ENCODE data around the gene GPR142.

The GPR142 gene, protein sequence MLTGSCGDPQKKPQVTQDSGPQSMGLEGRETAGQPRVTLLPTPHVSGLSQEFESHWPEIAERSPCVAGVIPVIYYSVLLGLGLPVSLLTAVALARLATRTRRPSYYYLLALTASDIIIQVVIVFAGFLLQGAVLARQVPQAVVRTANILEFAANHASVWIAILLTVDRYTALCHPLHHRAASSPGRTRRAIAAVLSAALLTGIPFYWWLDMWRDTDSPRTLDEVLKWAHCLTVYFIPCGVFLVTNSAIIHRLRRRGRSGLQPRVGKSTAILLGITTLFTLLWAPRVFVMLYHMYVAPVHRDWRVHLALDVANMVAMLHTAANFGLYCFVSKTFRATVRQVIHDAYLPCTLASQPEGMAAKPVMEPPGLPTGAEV

DNA sequence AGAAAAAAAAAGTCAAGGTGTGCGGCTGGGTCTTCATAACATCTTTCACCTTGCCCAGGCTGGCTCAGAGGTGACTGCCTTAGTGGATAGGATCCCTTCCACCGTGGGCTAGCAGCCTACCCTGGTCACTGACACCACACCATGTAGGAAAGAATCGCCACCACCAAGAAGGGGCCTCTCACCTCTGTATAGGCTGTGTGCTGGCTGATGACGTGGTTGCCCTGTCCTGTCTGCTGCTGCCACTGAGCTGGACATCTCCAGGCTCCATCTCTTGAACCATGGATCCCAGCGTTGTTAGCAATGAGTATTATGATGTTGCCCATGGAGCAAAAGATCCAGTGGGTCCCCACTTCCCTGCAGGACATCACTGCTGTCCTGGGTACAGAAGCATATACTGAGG, at the start of gene GPR142:
Gene GPR142 (plus strand): TSS at position 301 of the 400 bp plus-strand sequence. CDS start 2,035 bp downstream, outside the sequence.
- DNase-seq = no peak

DNA sequence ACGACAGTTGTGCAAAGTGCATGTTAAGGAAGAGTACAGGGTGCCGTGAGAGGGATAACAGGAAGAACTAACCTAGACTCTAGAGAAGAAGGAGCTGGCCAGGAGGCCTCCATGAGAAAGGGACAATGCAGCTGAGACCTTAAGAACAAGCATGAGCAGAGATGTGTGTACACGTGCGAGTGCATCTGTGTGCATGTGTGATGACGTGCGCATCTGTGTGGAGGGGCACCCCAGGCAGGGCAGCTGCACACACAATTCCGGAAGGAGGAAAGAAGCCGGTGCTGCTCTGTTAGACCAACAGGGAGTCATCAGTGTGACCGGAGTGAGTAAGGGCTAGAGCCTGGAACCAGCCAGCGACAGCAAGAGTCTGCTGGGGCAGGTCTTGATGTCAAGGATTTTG, 48.9 kb upstream of the GPR142 start:
- no peak for DNase-seq

DNA sequence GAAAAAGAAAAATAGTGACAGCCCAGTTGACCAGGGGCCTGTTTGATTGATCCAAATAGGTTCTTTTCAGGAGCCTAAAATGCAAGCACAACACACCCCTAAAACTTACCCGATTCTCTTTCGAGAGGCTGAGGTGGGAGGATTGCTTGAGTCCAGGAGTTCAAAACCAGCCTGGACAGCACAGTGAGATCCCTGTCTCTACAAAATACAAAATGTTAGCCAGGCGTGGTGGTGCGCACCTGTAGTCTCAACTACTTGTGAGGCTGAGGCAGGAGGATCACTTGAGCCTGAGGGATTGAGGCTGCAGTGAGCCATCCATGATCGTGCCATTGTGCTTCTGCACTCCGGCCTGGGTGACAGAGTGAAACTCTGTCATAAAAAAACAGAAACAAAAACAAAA, 42.8 kb upstream of the GPR142 start:
- DNase-seq = no peak

DNA sequence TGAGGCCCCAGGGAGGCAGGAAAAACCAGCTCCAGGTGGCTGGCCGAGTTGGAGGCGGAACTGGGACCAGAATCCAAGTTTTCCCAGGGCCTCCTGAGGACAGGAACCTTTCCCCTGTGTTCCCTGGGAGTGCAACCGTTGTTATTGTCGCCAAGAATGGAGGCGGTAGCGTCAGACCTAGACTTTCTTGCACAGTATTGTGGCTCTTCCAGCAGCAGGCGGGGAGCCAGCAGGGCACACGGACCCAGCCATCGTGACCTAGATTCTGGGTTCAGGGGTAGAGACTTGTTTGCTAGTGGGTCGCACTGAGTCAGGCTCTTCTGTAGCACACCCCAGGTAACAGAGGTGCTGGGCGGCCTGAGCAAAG, 41.9 kb upstream of the GPR142 start:
- no peak for DNase-seq

DNA sequence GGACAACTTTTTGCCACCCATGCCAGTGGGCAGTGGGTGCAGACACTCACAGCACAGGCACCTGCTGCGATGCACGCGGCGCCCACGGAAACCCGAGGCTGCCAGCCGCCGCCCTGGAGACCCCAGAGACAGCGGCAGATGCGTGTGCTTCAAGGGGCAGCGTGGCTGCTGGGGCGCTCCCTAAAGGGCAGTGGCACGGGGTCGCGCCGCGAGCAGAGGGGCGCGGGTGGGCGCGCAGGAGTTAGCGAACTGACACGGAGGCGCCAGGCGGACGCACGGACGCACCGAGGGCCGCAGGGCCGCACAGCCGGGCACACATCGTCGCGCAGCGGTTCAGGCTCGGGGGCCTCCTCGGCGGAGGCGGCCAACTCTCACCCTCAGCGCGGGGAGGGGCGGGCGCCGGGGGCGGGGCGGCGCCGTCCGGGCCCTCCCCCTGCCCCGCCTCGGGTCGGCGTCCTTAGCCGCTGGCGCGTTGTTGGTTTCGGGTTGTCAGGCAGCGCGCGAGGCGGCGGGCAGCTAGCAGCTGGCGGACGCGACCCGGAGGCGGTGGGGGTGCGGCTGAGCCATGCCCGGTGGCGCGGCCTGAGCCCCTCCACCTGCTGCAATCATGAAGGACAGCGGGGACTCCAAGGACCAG, 41.4 kb upstream of the GPR142 start, which contains the start of gene KIF19:
Gene KIF19 (plus strand): TSS at position 484 of the 637 bp plus-strand sequence. CDS start 124 bp downstream, at position 608.
- no peak for DNase-seq

DNA sequence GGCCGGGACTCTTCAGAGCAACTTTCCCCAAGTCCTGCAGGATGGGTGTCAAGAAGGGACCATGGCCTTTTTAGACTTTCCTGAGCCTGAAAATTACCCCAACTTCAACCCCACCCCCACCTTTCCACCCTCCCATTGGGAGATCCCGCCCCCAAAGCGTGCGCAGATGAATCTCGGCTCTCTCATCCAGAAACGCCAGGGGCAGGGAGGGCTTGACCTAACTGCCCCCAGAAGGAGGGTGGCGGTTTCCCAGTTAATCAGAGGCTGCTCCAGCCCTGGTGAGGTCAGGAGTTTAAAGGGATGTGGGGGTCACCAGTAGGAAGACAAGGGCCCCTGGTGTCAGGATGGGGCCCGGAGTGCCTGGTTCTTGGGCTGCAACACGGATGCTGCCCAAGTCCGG, 40.8 kb upstream of the GPR142 start:
- no peak for DNase-seq

DNA sequence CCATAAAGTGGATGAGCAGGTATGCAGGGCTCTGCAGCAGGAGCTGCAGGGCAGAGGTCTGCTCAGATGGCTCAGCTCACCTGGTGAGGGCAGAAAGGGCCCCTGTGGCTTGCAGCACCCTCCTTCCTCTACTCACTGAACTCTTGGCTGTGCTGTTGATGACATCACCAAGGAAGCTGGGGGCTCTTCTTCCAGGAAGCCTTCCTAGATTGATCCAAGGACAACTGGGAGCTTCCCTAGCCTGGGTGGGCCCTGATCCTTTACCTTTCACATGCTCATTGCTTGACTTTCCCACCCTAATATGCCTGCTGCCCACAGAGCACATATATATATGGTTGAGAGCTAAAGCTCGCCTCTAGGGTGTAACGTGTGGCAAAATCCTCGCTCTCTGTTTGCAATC, 38.8 kb upstream of the GPR142 start:
- DNase-seq = no peak

DNA sequence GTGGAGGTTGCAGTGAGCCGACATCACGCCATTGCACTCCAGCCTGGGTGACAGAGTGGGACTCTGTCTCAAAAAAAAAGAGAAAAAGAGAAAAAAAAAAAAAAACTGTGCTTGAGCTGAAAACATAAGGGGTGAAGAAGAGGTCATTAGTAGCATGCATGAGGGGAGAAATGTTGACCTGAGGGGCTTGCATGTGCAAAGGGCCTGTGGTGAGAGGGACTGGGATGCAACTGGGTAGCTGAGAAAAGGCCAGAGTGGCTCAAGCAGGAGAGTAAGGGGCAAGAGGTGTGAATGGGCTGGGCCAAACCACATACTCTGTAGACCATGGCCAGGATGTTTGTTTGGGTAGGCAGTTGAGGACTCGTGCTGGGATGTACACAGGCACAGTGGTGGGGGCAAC, 37.9 kb upstream of the GPR142 start:
- no peak for DNase-seq

DNA sequence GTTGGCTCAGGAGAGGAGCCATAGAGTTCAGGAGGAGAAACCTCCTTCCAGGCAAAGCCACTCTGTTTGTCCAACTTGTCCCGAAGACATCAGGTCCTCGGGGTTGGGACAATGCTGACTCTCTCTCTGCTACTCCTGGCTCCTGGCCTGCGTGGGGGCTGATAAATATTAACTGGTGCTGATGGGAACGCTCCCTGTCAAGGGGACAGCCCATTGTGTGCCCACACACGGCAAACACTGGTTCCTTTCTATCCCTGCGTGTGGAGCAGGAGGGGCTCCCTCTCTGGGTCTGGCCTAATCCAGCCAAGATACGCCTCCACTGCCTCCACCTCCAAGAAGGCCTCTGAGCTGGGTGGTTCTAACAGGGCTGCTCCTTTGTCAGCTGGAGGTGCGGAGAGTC, 36.9 kb upstream of the GPR142 start:
- no peak for DNase-seq

DNA sequence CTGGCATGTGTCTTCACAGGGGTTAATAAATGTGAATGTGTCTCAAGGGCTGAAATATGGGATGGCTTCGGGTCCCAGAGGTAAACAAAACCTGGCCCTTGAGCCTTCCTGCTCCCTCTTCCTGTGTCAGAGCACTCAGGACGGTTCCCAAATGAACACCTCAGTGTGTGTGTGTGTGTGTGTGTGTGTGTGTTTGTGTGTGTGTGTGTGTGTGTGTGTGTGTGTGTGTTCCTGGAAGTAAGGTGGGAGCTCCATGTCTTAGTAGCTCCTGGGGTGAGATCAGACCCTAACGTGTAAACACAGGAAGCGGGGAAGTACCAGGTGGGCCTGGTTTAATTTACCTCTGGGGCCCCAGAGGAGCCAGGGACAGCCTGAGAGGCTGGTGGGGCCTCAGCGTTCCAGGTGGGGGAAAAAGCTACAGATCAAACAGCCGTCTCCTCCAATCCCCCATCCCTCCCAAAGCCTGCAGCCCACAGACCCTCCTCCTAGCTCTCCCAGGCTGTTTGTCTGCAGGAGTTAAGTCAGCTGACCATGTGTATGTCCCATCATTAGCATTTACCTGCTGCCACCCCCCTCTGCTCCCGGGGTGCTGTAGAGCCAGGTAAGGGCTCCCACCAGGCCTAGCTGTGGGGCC, 35.2 kb upstream of the GPR142 start:
- DNase-seq = no peak

DNA sequence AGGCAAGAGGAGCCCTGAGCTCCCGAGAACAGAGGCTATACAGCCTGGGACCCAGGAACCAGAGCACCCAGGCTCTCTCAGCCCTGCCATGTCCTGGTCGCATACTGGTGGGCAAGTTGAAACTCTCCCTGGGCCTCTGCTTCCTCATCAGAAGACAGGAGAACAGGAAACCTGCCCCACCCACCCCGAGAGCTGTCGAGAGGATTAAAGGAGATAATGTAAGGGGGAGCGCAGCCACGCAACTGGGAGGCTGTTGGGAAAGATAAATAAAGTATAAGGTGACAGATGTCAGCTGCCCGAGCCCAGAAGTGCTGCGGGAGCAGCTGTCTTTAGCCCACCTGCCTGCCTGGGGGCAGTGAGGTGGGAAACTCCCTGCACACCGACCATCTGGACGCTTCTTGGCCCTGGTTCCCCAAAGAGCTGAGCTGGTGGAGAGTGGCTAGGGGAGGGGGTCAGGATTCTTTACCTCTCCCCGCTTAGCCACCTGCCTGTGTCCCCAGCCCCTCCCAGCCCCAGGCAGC, 34.5 kb upstream of the GPR142 start:
- DNase-seq = peak; percentile 8

DNA sequence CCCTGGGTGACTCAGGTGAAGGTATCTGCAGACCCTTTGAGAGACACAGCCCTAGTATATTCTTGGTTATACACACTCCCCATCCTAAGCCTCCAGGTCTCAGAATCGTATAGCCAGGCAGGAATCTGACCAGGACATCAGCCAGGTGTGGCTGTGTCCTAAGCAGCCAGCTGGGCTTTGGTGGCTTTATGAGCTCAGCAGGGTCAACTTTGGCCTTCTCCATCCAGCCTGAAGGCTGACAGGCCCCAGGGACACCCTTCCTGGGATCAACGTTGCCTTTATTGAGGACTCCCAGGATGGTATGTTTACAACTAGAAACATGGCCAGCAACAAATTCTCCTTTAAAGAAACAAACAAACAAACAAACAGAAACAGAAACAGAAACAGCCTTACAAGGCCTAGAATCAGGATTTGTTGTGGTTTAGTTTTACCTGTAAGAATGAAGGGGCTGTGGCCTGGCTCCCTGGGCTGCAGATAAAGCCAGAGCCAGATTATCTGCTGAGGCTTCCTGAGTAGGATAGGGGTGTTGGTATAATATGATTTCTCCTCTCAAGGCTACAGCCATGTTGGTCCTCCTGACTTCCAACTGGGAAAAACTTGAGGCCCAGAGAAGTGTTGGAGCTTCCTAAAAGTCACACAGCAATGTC, 32.8 kb upstream of the GPR142 start:
- DNase-seq = no peak

DNA sequence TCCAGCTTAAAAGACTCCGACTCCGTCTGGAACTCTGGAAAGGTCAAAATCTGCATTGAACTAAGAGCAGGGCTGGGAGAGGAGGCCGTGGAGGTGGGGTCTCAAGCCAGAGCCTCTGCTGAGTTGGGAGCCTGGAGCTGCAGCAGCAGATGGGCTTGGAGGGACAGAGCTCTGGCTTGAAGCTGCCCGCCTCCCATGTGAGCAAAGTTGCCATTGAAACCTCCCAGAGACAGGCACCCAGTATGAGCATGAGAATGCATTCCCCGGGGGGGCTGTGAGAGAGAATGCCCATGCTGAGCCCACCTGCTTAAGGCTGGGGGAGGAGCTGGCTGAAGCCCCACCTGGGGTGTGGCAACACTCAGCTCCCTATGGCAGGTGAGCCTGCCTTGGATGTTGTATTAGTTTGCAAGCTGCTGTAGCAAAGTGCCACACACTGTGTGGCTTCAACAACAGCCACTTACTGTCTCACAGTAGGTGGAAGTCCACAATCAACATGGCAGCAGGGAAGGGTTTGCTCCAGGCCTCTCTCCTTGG, 31.7 kb upstream of the GPR142 start:
- DNase-seq = no peak

DNA sequence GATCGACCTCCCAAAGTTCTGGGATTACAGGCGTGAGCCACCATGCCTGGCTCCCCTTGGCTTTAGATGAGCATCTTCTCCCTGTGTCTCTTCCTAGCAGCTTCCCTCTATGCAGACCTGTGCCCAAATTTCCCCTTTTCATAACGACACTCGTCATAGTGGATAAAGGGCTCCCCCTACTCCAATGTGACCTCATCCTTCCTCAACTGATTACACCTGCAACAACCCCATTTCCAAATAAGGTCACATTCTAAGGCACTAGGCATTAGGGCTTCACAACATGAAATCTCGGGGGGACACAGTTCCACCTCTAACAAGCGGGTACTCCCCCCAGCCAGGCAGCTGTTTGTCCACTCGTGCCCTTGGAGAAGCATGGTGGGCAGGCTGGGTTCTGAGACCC, 31.0 kb upstream of the GPR142 start:
- DNase-seq = no peak

DNA sequence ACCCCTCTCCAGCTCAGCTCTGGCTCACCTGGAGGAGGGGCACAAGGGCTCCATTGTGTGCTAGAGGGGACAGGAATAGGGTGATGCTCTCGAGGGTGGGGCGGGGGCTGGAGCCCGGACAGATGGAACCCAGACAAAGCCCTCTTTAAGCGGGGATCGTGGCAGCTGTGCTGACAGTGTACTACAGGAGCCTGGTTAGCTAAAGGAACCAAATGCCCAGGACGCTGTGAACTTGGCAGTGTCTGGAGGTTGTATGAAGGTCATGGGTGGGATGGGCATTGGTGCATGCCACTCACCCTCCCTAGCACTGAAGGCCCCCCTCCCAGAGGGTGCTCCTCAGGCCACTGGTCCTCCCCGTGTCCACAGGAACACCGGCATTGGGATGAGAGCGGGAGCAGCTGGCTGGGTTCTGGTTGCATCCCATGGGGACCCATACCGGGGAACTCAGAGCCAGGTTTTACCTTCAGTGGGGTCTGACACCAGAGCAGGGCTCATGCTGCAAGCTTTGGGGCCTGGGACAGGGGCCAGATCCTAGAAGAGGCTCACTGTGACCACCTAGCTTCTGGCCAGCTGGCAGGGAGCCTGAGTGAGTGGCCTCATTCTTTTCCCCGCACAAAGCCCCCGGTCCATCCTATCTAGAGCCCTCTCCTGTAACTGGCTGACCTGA, 29.3 kb upstream of the GPR142 start:
- no peak for DNase-seq

DNA sequence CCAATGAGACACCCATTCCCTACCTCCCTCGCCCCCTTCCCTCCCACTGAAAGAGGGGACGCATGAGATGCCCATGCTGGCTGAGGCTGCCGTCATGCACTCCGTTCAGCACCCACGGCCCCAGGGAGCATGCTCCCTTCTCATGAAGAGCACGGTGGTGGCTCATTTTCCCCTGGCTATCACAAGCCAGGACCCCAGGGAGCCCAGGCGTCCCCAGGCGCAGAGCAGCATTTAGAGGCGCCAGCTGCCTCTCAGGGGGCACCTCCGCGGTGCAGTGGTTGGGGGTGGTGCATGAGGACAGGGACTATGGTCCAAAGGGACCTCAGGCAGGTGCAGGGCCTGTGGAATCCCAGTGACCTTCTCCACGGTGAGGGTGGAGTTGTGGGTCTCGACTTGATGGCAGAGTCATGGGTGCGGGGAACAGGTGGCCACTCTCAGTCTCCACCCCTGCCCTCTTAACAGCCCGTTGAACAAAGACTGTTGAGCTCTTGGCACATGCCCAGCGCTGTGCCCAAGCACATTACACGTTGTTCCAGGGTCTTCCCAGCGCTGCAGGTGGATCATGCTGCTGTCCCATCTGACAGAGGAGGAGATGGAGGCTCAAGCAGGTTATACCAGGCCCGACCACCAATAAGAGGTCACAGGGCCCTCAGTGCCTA, 27.6 kb upstream of the GPR142 start:
- no peak for DNase-seq

DNA sequence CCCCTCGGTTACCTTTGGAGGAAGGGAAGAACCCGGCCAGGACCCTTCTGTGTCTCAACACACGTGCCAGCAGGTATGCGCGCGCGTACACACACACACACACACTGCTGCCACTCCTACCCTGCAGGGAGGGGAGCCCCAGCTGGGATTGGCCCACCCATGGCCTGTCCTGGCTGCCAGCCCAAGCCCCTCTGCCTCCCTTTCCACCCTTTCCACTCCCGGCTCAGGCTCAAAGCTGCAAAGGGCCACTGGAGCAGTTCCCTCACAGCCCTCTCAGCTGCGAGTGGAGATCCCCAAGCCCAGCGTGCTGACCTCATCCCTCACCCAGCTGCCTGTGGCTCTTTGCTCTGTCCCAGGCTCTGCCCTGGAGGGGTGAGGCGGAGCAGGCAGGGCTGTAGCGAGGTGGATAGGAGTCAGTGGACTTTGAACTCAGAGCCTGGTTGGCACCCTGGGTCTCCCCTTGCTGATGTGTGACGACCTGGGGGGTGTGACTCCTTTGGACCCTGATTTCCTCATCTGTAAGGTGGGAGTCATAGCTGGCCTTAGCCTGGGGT, 26.8 kb upstream of the GPR142 start:
- no peak for DNase-seq

DNA sequence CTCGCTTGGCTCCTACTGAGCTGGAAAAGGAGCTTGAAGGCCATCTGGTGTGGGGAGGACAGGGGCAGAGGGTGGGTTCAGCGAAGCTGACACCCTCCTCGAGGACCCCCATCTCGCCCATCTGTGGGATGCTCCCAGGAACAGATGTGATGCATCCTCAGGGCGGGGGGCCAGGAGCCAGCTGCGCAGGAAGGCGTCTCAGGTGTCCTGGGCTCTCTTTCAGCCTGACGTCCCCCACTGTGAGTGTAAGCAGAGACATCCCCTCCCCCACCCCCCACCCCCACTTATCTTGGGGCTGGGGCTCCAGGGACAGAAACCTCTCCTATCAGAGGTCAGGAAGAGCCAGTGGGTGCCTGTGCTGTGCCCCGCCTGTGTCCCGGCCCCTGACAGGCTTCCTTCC, 25.1 kb upstream of the GPR142 start:
- no peak for DNase-seq

DNA sequence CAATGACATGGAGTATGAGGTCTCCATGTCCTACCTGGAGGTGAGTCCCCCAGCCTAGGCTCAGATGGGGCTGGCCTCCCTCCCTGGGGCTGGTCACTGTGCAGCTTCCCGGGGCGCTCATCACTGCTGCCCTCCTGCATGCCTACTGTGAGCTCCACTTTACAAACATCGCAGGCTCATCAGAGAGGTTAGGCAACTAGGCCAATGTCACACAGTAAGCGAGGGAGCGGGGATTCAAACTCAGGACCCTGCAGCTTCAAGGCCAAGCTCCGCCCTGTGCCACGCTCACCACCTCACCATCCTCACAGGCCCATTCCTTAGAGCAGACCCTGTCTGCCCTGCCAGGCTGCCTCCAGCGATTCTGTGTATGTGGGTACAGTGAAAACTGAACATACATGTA, 24.2 kb upstream of the GPR142 start:
- DNase-seq = no peak

DNA sequence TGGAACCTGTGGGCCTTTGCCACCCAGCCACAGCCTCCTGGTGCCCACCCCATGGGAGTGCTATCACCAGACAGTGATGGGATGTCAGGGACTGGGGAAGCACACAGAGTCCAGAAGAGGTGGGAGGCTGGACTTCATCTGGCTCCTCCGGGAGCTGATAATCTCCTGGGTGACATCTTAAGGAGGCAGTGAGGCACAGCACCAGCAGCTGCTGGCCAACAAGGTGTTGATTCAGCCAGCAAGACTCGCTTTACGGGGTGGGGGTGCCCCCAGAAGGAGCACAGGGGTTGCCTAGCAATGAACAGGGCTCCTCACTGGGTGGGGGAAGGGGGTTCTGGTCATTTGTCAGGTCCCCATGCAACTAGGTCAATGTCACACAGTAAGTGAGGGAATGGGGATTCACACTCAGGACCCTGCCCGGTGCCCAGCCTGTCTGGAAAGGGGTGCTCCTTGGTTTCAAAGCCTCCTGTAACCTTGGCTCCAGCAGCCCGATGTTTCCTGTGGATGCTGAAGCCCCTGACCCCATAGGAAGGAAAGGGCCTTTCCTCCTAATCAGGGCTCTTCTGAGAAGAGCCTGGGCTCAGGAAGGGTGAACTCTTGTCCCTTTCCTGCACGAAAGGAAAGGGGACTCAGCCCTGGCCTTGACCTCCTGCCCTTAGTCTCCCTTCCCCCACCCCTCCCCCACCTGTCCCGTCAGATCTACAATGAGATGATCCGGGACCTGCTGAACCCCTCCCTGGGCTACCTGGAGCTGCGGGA, 23.6 kb upstream of the GPR142 start:
- DNase-seq = no peak

DNA sequence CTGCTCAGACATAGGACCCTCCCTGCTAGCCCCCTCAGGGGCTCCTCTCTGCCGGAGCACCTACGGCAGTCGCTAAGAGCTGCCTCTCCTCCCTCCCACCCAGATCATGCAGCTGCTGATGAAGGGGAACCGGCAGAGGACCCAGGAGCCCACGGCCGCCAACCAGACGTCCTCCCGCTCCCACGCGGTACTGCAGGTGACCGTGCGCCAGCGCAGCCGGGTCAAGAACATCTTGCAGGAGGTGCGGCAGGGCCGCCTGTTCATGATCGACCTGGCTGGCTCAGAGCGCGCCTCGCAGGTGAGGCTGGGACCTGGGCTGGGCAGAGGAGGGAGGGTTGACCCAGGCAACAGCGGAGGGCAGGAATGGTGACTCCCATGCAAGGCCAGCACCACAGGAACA, 22.6 kb upstream of the GPR142 start:
- DNase-seq = no peak
